ENCODE measurements around the gene HSP90AB1.

- no peak for TF ChIP-seq CTCF (IDR thresholded peaks at IDR 0.05; ENCODE audit: insufficient read depth, low read length)
- no peak for TF ChIP-seq REST (IDR thresholded peaks at IDR 0.05; ENCODE audit: insufficient replicate concordance, low read depth)
- peak; percentile 35; the same call in 1 of the 2 replicates for TF ChIP-seq POLR2AphosphoS5 (IDR thresholded peaks at IDR 0.05; ENCODE audit: low read depth)
- no peak for TF ChIP-seq SPI1 (IDR thresholded peaks at IDR 0.05; ENCODE audit: borderline replicate concordance, low read depth)
Measured at GRCh38 chr6:44249082-44249748, 2.3 kb downstream of the HSP90AB1 start.
